ENCODE data around the gene FMN2. TPM values are rescaled to one million over a fixed set of nuclear protein-coding genes. Genes with fewer than 3 reads are reported as not detected.

Gene FMN2
- total RNA-seq, 4 donors from 2014 or later, result 0.46 to 1.4 (median 0.49) TPM; not detected in 1

DNA sequence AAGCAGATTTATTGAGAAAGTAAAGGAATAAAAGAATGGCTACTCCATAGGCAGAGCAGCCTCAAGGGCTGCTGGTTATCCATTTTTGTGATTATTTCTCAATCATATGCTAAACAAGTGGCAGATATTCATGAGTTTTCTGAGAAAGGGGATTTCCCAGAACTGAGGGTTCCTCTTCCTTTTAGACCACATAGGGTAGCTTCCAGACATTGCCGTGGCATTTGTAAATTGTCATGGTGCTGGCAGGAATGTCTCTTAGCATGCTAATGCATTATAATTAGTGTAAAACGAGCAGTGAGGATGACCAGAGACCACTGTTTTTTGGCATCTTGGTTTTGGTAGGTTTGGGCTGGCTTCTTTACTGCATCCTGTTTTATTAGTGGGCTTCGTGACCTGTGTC lies 16.8 kb upstream of the FMN2 start:
- H3K4me3 ChIP-seq (ENCODE audit: low read depth, poor library complexity, severe bottlenecking), result no peak overlapping the region
- intact Hi-C loops (cut with DNase I; ENCODE audit: low total_unique reads), result no loop called here
- no peak for DNase-seq (ENCODE audit: low spot score in 2 of 2)
- TF ChIP-seq POLR2A (IDR thresholded peaks at IDR 0.05), result no peak
- TF ChIP-seq, protein P1, sequence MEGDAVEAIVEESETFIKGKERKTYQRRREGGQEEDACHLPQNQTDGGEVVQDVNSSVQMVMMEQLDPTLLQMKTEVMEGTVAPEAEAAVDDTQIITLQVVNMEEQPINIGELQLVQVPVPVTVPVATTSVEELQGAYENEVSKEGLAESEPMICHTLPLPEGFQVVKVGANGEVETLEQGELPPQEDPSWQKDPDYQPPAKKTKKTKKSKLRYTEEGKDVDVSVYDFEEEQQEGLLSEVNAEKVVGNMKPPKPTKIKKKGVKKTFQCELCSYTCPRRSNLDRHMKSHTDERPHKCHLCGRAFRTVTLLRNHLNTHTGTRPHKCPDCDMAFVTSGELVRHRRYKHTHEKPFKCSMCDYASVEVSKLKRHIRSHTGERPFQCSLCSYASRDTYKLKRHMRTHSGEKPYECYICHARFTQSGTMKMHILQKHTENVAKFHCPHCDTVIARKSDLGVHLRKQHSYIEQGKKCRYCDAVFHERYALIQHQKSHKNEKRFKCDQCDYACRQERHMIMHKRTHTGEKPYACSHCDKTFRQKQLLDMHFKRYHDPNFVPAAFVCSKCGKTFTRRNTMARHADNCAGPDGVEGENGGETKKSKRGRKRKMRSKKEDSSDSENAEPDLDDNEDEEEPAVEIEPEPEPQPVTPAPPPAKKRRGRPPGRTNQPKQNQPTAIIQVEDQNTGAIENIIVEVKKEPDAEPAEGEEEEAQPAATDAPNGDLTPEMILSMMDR (IDR thresholded peaks at IDR 0.05), result no peak
- 62 to 76% methylated on average over 3 of the region's 3 CpGs for WGBS, 2 donors

DNA sequence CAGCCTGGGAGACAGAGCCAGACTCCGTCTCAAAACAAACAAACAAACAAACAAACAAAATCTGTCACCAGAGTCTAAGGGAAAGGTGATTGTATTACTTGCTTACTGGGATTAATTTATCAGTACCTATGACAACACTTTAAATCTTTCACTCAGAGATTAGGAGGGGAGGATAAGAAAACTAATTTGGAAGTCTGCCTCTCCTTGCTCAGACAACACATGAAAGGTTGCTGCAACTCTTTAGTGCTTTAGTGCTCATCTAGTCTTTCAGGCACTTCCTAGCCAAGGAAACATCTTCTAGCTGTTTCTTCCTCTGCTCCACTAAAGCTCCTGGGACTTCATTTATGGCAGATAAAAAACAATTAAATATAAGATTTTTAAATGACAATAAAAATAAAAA lies 7.3 kb upstream of the FMN2 start:
- intact Hi-C loops (cut with DNase I; ENCODE audit: low total_unique reads), result no loop called here
- 58 to 63% methylated on average over 1 of the region's 1 CpG for WGBS, 2 donors

DNA sequence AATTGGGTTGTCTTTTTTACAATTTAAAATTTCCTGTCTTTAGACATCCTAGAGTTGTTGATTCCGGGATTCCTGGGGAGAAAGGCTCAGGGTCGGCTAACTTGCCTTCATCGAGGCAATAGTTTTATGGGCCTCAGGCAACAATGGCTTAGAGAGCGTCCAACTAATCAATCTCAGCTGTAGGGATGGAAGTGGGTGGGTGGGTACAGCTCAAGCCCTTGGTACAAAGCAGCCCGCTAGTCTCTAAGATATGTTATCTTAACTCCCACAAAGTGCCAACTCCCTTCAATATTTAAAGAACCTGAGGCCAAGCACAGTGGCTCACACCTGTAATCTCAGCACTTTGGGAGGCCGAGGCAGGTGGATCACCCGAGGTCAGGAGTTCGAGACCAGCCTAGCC lies 6.9 kb upstream of the FMN2 start:
- intact Hi-C loops (cut with DNase I; ENCODE audit: low total_unique reads), result no loop called here
- no peak for DNase-seq (ENCODE audit: low spot score in 2 of 2)
- TF ChIP-seq, protein P1 (IDR thresholded peaks at IDR 0.05), result no peak
- TF ChIP-seq POLR2A (IDR thresholded peaks at IDR 0.05), result no peak
- 64 to 71% methylated on average over 8 of the region's 8 CpGs for WGBS, 2 donors
- H3K4me3 ChIP-seq (ENCODE audit: low read depth, poor library complexity, severe bottlenecking), result no peak overlapping the region

More for the DNA sequence above, 7.3 kb upstream of the FMN2 start:
- no peak overlapping the region for H3K4me3 ChIP-seq (ENCODE audit: low read depth, poor library complexity, severe bottlenecking)
- no peak for DNase-seq (ENCODE audit: low spot score in 2 of 2)
- no peak for TF ChIP-seq POLR2A (IDR thresholded peaks at IDR 0.05)
- TF ChIP-seq, protein P1 (IDR thresholded peaks at IDR 0.05), result no peak

DNA sequence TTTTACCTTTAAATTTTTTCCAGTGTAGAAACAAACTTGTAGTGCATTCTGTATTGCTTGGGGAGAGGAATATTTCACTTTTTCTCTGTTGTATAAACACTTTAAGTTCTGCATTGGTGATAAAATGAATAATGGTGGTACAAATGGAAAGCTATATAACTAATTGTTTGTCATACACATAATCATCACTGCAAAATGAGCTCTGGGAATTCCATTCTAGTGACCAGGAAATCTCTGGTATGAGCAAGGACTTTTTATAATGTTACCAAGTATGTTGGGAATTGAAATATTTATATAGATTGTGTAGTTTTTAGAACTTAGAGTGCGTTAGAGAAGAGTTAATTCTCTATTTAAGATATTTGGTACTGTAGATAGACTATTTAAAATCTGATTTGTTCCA lies 5.0 kb upstream of the FMN2 start:
- TF ChIP-seq, protein P1 (IDR thresholded peaks at IDR 0.05), result no peak
- no peak for TF ChIP-seq POLR2A (IDR thresholded peaks at IDR 0.05)
- intact Hi-C loops (cut with DNase I; ENCODE audit: low total_unique reads), result no loop called here
- no peak overlapping the region for H3K4me3 ChIP-seq (ENCODE audit: low read depth, poor library complexity, severe bottlenecking)
- no peak for DNase-seq (ENCODE audit: low spot score in 2 of 2)
- 82 to 88% methylated on average over 1 of the region's 1 CpG for WGBS, 2 donors

DNA sequence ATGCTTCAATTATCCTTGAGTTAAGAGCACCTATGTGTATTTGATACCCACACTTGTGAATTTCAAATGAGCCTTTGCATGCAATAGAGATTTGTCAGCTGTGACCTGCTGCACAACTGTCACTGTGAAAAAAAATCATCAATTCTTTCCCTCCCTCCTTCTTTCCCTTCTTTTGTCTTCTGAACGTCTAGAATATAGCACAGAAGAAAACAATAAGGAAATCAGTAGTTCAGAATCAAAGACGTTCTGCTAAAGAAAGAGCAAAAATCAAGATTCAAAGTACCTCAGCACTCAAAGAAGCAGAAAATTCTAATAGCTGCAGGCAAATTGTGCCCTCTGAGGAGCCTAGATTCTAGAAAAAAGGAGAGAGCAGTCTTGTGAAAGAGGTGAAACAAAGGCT lies 1.7 kb upstream of the FMN2 start:
- 25 to 29% methylated on average over 2 of the region's 2 CpGs for WGBS, 2 donors
- TF ChIP-seq, protein P1 (IDR thresholded peaks at IDR 0.05), result no peak
- TF ChIP-seq POLR2A (IDR thresholded peaks at IDR 0.05), result no peak
- DNase-seq (ENCODE audit: low spot score in 2 of 2), result no peak
- intact Hi-C loops (cut with DNase I; ENCODE audit: low total_unique reads), result no loop called here
- H3K4me3 ChIP-seq (ENCODE audit: low read depth, poor library complexity, severe bottlenecking), result no peak overlapping the region

DNA sequence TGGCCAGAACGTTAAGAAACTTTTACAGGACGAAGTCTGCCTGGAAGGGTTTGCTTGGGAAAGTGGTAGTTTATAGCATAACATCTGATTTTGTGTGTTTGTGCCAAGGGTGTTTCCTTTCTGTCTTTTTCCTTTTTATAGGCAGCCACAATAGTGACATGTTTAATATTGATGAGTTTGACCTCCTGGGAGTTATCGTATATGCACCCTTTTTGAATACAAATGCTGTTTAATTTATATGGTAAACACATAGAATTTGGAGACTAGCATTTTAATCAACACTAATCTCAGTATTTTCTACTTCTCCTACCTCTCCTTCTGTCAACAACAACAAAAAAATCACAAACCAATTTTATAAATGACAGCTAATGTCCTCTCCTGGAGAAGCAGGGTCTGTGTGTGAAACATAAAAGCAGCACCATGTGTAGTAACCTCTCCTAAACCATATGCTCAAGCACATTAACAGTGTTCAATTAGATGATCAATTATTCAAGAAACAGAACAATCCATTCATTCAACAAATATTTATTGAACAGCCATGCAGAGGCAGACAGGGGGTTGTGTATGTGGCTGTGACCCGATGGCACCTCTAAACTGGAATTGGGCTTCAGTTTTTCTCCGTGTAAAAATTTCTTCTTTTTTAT lies 604 bp upstream of the FMN2 start:
- intact Hi-C loops (cut with DNase I; ENCODE audit: low total_unique reads), result no loop called here

More for the DNA sequence above, 604 bp upstream of the FMN2 start:
- DNase-seq (ENCODE audit: low spot score in 2 of 2), result no peak
- no peak for TF ChIP-seq POLR2A (IDR thresholded peaks at IDR 0.05)
- TF ChIP-seq, protein P1 (IDR thresholded peaks at IDR 0.05), result no peak
- no peak overlapping the region for H3K4me3 ChIP-seq (ENCODE audit: low read depth, poor library complexity, severe bottlenecking)
- WGBS, 2 donors, result 17 to 19% methylated on average over 5 of the region's 5 CpGs

Data from lower leg skin (tissue), 4 donors.